Activated T-cell treated with anti-CD3 and anti-CD28 coated beads, Interleukin-2, amount 50 U/mL, for 24 hours (primary cell): ENCODE results near the gene KRT33A.

ENCODE experiments used
- DNase-seq: peaks from one replicate; pipeline ENCODE4 v3.0.0-alpha.2; 2020
- H3K27ac Mint-ChIP-seq: 2 replicates; pipeline ENCODE4 v1.8.0; 2020; ENCODE audit warnings: mild to moderate bottlenecking, mixed read lengths
- H3K27me3 Mint-ChIP-seq: 2 replicates; pipeline ENCODE4 v1.8.0; 2020; ENCODE audit warnings: mixed read lengths
- H3K36me3 Mint-ChIP-seq: 2 replicates; pipeline ENCODE4 v1.8.0; 2020; ENCODE audit warnings: low read depth, mixed read lengths
- H3K4me1 Mint-ChIP-seq: 2 replicates; pipeline ENCODE4 v1.8.0; 2020; ENCODE audit warnings: low read depth, mixed read lengths
- H3K4me3 Mint-ChIP-seq: 2 replicates; pipeline ENCODE4 v1.8.0; 2020; ENCODE audit warnings: mild to moderate bottlenecking, moderate library complexity, mixed read lengths
- H3K9me3 Mint-ChIP-seq: 2 replicates; pipeline ENCODE4 v1.8.0; 2020; ENCODE audit warnings: mixed read lengths

The KRT33A gene

DNA sequence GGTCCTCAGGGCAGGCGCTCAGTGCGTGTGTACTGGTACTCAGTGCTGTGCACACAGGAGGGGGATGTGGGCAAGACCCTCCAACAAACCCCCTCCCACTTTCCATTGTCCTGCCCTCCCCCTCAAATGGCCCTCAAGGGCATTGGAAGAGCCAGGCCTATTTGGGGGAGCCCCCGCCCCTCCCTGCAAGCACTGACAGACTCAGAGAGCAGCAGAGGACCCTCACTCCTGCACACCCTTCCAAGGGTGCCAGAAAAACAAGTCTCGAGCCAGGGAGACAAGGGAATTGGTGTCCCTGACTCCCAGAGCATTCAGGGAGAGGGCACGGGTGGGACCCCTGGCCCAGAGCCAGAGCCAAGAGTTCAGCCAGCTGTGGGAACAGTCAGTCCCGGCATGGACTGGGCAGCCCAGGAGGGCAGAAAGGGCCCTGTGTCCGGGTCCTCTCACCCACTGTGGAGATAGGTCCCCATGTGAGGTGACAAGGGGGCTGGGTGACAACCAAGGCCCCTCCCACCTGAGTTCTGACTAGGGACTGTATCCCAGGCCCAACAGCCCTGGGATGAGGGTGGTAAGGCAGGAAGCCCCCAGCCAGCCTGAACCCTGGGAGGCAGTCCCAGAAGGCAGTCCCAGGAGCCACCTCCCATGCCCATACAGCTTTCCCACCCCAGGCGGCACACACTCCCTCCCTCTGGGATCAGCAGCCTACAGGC lies 23.1 kb downstream of the KRT33A start:
- no peak overlapping the region for H3K27ac Mint-ChIP-seq
- H3K4me1 Mint-ChIP-seq, result peaks cover 27% of the 10 kb centered on the region
- no peaks in the 10 kb centered on the region for H3K27me3 Mint-ChIP-seq
- no peak overlapping the region for H3K4me3 Mint-ChIP-seq
- no peaks in the 10 kb centered on the region for H3K9me3 Mint-ChIP-seq
- no peaks in the 10 kb centered on the region for H3K36me3 Mint-ChIP-seq
- DNase-seq, result no peak

- H3K9me3 Mint-ChIP-seq, result no peaks in the 10 kb centered on the region
- peaks cover 29% of the 10 kb centered on the region for H3K4me1 Mint-ChIP-seq
- H3K27ac Mint-ChIP-seq, result no peak overlapping the region
- H3K27me3 Mint-ChIP-seq, result no peaks in the 10 kb centered on the region
- H3K36me3 Mint-ChIP-seq, result no peaks in the 10 kb centered on the region
- DNase-seq, result no peak
- no peak overlapping the region for H3K4me3 Mint-ChIP-seq
Observed at GRCh38 chr17:41326173-41327145, 24.2 kb downstream of the KRT33A start.

- no peak for DNase-seq
- Mint-ChIP-seq H3K36me3 (no peaks in the 10 kb centered on the region), H3K4me3 (no peak overlapping the region), H3K4me1 (peaks cover 29% of the 10 kb centered on the region), H3K27ac (no peak overlapping the region), H3K9me3 (peaks cover 1% of the 10 kb centered on the region), H3K27me3 (no peaks in the 10 kb centered on the region)
Observed at GRCh38 chr17:41325611-41326010, 25.0 kb downstream of the KRT33A start.

DNA sequence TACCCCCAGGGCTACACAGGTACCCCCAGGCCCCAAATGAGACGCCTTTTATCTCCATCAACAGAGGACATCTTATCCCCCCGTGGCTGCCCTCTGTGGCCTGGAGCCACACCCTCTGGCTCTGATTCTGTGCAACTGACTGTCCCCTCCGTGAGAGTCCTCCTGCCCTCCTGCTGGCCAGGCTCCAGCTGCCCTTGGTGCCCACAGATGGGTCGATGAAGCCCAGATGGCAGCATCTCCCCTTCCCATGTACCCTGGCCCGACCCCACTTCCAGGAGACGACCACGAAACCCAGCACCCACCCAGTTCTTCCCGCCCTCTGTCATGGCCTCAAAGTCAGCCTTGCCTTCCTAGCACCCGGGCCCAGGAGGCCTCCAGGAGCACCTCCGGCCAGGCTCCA lies 25.5 kb downstream of the KRT33A start:
- peaks cover 29% of the 10 kb centered on the region for H3K4me1 Mint-ChIP-seq
- no peaks in the 10 kb centered on the region for H3K27me3 Mint-ChIP-seq
- H3K36me3 Mint-ChIP-seq, result no peaks in the 10 kb centered on the region
- DNase-seq, result no peak
- peaks cover 4% of the 10 kb centered on the region for H3K9me3 Mint-ChIP-seq
- no peak overlapping the region for H3K4me3 Mint-ChIP-seq
- H3K27ac Mint-ChIP-seq, result no peak overlapping the region

- DNase-seq, result no peak
- Mint-ChIP-seq H3K36me3 (no peaks in the 10 kb centered on the region), H3K4me1 (peaks cover 29% of the 10 kb centered on the region), H3K9me3 (peaks cover 10% of the 10 kb centered on the region), H3K27ac (no peak overlapping the region), H3K27me3 (no peaks in the 10 kb centered on the region), H3K4me3 (no peak overlapping the region)
Observed at GRCh38 chr17:41324180-41325075, 26.2 kb downstream of the KRT33A start.

GRCh38 chr17:41322903-41323895 lies 27.4 kb downstream of the KRT33A start:
- Mint-ChIP-seq H3K4me3 (no peak overlapping the region), H3K4me1 (peaks cover 29% of the 10 kb centered on the region), H3K27ac (no peak overlapping the region), H3K9me3 (peaks cover 15% of the 10 kb centered on the region), H3K27me3 (no peaks in the 10 kb centered on the region), H3K36me3 (no peaks in the 10 kb centered on the region)
- no peak for DNase-seq

- Mint-ChIP-seq H3K4me1 (peaks cover 26% of the 10 kb centered on the region), H3K4me3 (no peak overlapping the region), H3K9me3 (peaks cover 15% of the 10 kb centered on the region), H3K36me3 (no peaks in the 10 kb centered on the region), H3K27ac (no peak overlapping the region), H3K27me3 (no peaks in the 10 kb centered on the region)
- DNase-seq, result no peak
Observed at GRCh38 chr17:41322094-41322902, 28.3 kb downstream of the KRT33A start.

DNA sequence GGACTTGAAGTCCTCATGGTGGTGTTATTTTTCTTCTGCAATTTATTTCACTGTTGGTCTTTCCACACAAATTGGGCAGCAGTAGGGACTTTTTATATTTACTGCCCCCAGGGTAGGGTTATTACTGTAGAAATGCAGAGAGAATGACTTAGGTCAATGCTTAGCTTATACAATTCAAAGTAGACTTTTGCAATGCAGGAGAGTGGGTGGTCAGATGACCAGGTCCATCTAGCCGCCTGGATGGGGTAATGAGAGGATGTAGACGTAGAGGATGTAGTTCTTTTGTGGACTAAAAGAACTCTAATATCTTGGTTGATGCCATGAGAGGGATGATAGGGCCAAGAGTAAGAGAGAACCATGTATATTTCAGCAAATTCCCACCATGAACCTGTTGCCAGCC lies 32.4 kb downstream of the KRT33A start:
- no peak overlapping the region for H3K4me3 Mint-ChIP-seq
- H3K9me3 Mint-ChIP-seq, result peaks cover 15% of the 10 kb centered on the region
- H3K27ac Mint-ChIP-seq, result no peak overlapping the region
- H3K36me3 Mint-ChIP-seq, result no peaks in the 10 kb centered on the region
- H3K27me3 Mint-ChIP-seq, result no peaks in the 10 kb centered on the region
- peaks cover 7% of the 10 kb centered on the region for H3K4me1 Mint-ChIP-seq
- DNase-seq, result no peak

DNA sequence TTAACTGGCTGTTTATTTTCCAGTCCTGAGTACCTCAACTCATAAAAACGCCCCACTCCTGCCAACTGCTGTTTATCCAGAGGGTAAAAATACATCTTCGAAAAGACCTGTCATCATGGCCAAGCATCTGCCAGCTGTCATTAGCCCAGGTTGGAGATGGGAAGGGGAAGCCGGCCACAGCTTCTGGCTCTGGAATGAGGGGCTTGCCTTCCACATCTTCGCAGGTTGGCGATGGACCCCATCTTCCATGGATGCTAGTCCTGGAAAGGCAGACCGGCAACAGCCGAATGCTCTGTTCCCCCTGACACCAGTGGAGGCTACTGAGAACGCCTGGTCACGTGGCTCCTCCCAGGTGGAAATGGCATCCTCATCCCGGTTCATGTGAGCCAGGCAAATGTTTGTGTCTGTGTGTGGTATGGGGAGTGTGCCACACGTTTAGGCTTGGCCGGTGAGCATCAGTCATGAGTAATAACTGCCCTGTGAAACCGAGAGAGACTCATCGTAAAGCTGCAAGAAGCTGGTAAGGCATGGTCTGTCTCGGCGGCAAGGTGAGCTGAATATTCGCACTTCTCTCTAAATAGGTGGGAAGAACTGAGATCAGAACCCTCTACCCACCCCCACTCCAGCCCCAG lies 34.7 kb downstream of the KRT33A start:
- no peaks in the 10 kb centered on the region for H3K36me3 Mint-ChIP-seq
- no peaks in the 10 kb centered on the region for H3K27me3 Mint-ChIP-seq
- peaks cover 7% of the 10 kb centered on the region for H3K4me1 Mint-ChIP-seq
- H3K4me3 Mint-ChIP-seq, result no peak overlapping the region
- no peak for DNase-seq
- H3K27ac Mint-ChIP-seq, result no peak overlapping the region
- H3K9me3 Mint-ChIP-seq, result peaks cover 15% of the 10 kb centered on the region

GRCh38 chr17:41315204-41315794 lies 35.3 kb downstream of the KRT33A start, which contains the start of gene KRTAP17-1:
KRTAP17-1 (minus strand) TSS chr17:41315710; CDS start chr17:41315650, 60 bp downstream.
- Mint-ChIP-seq H3K36me3 (no peaks in the 10 kb centered on the region), H3K9me3 (peaks cover 13% of the 10 kb centered on the region), H3K27me3 (no peaks in the 10 kb centered on the region), H3K27ac (no peak within 1 kb of the TSS), H3K4me1 (peaks cover 13% of the 10 kb centered on the region), H3K4me3 (no peak within 1 kb of the TSS)
- DNase-seq, result no peak

- Mint-ChIP-seq H3K27me3 (no peaks in the 10 kb centered on the region), H3K27ac (no peak overlapping the region), H3K4me3 (no peak overlapping the region), H3K4me1 (peaks cover 50% of the 10 kb centered on the region), H3K9me3 (no peaks in the 10 kb centered on the region), H3K36me3 (no peaks in the 10 kb centered on the region)
- DNase-seq, result no peak
Observed at GRCh38 chr17:41311111-41311510, 39.5 kb downstream of the KRT33A start.

DNA sequence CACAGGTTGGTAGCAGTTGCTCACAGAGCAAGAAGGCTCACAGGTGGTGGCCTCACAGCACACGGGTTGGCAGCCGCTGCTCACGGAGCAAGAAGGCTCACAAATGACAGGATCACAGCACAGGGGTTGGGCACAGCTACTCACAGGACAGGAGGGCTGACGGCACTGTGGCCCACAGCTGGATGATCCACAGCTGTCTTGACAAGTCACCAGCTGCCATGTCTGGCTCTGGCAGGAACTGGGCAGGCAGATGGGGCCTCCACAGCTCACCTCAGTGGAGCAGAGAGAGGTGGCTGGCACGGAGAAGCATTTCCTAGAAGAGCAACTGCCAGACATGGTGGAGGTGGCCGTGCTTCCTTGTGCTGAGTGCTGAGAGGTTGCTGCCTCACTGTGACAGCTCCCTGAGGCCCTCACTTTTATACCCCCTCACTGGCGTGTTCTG lies 41.7 kb downstream of the KRT33A start, which contains the start of gene KRTAP16-1:
Gene KRTAP16-1, minus strand, starts transcription at position 392 of the 442 bp plus-strand sequence. Its CDS starts 56 bp downstream, at position 336.
- no peak for DNase-seq
- Mint-ChIP-seq H3K9me3 (no peaks in the 10 kb centered on the region), H3K27me3 (no peaks in the 10 kb centered on the region), H3K36me3 (no peaks in the 10 kb centered on the region), H3K4me3 (peak within 1 kb of the TSS; percentile 38), H3K4me1 (peaks cover 50% of the 10 kb centered on the region), H3K27ac (peak within 1 kb of the TSS; percentile 82)
